ENCODE results near the gene CYSTM1.

GRCh38 chr5:140205952-140206351, 31.0 kb downstream of the CYSTM1 start:
- TF ChIP-seq CTCF (IDR thresholded peaks at IDR 0.05 in 8 of 11, conservative IDR thresholded peaks at IDR 0.05 in 3 of 11) = no peak
- no peak for TF ChIP-seq POLR2A (IDR thresholded peaks at IDR 0.05)
